GM12864 (cell line): ENCODE measurements around the gene CEBPB.

Experiments used
- DNase-seq: peaks from one replicate; pipeline ENCODE4 v3.0.0-alpha.2; 2011; ENCODE audit warnings: low read depth
- H3K4me3 ChIP-seq: 2 replicates; pipeline ENCODE4 v1.5.1; 2011; ENCODE audit warnings: mild to moderate bottlenecking, low read depth, low read length, control low read depth
- CTCF ChIP-seq: IDR thresholded peaks from 2 replicates; pipeline ENCODE4 v1.5.1; 2011; ENCODE audit warnings: low read depth, mild to moderate bottlenecking, moderate library complexity, low read length, control low read depth, inconsistent platforms; ENCODE audit errors: missing control alignments

Gene CEBPB

GRCh38 chr20:50226093-50226974 lies 35.7 kb downstream of the CEBPB start:
- no peak for TF ChIP-seq CTCF
- no peak overlapping the region for H3K4me3 ChIP-seq
- no peak for DNase-seq

GRCh38 chr20:50227506-50227905 lies 36.9 kb downstream of the CEBPB start:
- DNase-seq = no peak
- H3K4me3 ChIP-seq = no peak overlapping the region
- no peak for TF ChIP-seq CTCF

- TF ChIP-seq CTCF = no peak
- DNase-seq = no peak
Measured at GRCh38 chr20:50229156-50229607, 38.6 kb downstream of the CEBPB start.

GRCh38 chr20:50230184-50230583 lies 39.6 kb downstream of the CEBPB start:
- DNase-seq = no peak
- TF ChIP-seq CTCF = no peak
- H3K4me3 ChIP-seq = no peak overlapping the region

More at GRCh38 chr20:50229156-50229607, 38.6 kb downstream of the CEBPB start:
- no peak overlapping the region for H3K4me3 ChIP-seq

GRCh38 chr20:50230871-50231560 lies 40.4 kb downstream of the CEBPB start:
- TF ChIP-seq CTCF = no peak
- no peak overlapping the region for H3K4me3 ChIP-seq
- no peak for DNase-seq

- H3K4me3 ChIP-seq = no peak overlapping the region
- no peak for DNase-seq
- no peak for TF ChIP-seq CTCF
Measured at GRCh38 chr20:50231854-50232253, 41.2 kb downstream of the CEBPB start.
